ENCODE measurements around the gene CARD19.

- no peak for TF ChIP-seq CTCF (conservative IDR thresholded peaks at IDR 0.05)
- no peak for TF ChIP-seq ZFX (IDR thresholded peaks at IDR 0.05)
Observed at GRCh38 chr9:93114984-93115335, 18.9 kb downstream of the CARD19 start.

Data from C4-2B (cell line).